T-helper 9 cell (primary cell): ENCODE data around the gene CREB3.
A peak's percentile ranks its signal among the peaks of the same experiment; 100 is the strongest.

Experiments
- DNase-seq: peaks from one replicate; pipeline ENCODE4 v3.0.0-alpha.2; 2020

CREB3 gene

DNA sequence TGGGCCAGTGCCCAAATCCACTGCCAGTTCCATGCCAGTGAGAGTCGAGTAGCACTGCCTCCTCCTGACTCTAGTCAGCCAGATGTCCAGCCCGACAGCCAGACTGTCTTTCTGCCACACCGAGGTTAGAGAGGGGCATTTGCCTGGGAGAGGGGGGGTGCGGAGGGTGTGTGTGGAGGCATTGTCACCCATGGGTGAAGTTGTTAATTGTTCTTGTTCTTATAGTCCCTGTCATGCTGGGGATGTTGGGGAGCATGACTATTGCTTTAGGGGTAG, 17.7 kb downstream of the CREB3 start:
- DNase-seq = no peak

DNA sequence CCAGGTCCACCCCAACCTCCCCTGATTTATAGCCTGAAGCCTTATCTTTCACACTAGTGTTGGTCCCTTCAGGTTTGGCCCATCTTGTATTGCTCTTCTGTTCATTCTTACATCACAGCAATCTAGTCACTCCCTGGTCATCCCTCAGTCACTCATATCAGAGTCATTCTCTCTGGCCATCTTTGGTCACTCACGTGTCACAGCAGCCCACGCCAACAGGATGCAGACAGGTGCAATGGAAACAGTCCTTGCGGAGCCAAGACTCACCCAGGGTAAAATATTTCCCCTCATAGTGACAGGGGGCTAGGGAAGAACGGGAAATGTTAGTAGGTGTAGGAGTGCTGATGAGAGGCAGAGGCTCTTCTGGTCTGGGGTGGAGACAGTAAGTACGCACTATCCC, 21.0 kb downstream of the CREB3 start:
- no peak for DNase-seq

GRCh38 chr9:35754264-35754663, 21.8 kb downstream of the CREB3 start, which contains the start of gene MSMP:
Gene MSMP (minus strand): TSS chr9:35754276. CDS start chr9:35754129, 147 bp downstream.
- no peak for DNase-seq

- no peak for DNase-seq
These were observed 22.6 kb downstream of the CREB3 start for GRCh38 chr9:35755071-35755470.

DNA sequence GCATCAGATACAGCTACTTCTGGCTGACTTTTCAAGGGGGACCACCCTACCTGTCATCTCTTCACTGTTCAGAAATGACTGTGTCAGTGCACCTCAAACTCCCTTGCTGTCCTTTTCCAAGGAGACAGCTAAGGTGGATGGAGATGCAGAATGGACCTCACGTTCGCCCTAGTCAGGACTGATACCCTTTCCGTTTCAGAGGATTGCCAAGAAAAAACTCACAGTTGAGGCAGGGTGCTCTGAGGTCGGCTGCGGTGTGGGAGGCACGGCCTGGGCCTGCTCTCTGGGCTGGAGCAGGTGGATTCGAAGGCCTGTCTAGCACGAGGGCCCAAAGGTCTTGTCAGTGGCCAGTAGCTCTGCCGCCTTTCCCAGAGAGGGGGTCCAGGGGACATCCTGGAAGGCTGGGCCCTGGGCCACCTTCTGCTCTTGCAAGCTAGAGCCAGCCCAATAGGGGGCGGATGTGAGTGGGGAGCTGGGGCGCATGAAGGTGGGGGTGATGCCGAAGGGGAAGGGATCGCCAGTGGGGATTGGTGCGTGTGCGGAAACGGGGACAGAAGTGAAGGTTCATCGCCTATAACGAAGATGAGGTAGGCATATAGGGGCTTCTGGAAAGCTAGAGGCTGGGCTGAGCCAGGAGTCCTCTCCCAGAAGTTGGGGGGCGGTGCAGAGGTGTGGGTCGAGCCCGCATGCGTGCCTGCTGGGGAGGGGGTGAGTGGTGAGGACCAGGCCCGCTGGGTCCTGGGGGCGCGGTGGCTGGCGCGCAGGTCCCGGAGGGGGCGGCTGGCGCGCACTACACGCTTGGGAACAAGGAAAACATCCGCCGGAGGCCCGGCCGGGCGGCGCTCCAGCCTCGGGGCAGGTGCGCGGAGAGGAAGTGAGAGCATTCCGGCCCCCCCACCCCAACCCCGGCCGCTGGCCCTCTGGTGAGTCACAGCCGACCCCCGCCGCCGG, 24.1 kb downstream of the CREB3 start:
- DNase-seq = peak; percentile 69

DNA sequence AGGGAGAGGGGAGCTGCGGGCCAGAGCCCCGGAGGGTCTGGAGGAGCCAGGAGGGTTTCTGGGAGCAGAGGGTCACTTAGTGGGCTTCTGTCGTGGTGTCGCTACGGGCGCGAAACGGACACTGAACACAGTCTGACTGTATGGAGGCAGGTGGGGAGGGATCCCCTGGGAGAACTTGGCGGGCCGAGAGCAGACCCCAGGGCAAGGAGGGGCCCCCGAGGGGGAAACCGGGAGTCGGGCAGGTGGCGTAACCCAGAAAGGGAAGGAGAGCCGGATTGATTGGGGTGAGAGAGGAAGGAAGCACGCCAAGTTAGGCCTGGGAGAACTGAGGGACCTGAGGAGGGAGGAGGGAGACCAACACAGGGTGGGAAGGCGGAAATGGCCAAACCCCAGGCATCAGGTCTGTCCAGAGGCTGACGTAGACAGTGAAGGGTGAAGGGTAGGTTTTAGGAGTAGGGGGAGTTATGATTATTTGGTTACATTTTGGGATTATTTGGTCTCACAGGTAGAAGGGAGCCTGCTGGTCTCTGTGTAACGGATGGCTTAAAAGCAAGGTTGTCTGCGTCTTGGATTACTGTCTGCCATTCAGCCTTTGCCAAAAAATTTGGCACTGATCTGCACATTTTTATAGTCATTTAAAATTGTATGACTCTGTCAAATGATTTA, 24.9 kb downstream of the CREB3 start:
- DNase-seq = no peak

GRCh38 chr9:35757892-35758275, 25.4 kb downstream of the CREB3 start:
- DNase-seq = no peak

GRCh38 chr9:35758475-35759050, 26.1 kb downstream of the CREB3 start:
- no peak for DNase-seq

GRCh38 chr9:35759795-35760194, 27.3 kb downstream of the CREB3 start:
- no peak for DNase-seq

- DNase-seq = no peak
These were observed 28.2 kb downstream of the CREB3 start for GRCh38 chr9:35760651-35761050.

- no peak for DNase-seq
These were observed 30.7 kb downstream of the CREB3 start for GRCh38 chr9:35763181-35763580.

GRCh38 chr9:35763803-35764202, 31.3 kb downstream of the CREB3 start:
- DNase-seq = no peak

DNA sequence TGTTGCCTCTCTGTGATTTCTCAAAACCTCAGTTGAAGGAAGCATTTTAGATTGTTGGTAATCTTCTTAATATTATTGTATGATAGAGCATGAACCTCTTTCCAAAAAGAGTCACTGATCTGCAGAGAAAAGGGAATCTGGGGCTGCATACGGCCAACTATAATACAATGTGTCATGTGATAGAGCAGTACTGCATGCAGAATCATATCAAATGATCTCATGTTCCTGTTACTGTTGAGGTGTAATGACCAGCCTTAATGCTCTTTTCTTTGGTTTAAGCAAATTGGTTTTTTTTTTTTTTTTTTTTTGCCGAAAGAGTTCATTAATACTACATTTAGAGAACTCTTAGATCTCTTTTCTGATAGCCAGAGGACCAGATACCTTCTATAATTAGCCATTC, 34.5 kb downstream of the CREB3 start:
- DNase-seq = no peak

GRCh38 chr9:35767458-35767857, 35.0 kb downstream of the CREB3 start:
- DNase-seq = no peak

GRCh38 chr9:35769763-35770162, 37.3 kb downstream of the CREB3 start:
- no peak for DNase-seq

DNA sequence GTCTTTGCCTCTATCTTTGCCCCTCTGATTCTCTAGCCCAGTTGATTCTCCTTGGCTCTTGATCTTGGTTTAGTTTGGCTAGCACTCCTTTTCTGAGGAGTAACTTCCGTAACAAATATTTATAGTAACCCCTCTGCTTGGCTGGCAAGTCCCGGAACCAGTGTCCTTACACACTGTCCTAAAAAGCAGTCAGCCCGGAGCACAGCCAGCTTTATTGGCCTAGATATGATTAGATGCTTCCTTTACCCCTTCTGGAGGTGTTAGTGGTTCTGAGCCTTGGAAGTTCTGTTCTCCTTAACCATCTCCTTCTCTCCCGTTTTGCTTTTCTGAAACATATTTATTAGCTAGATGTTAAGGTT, 38.6 kb downstream of the CREB3 start:
- no peak for DNase-seq

DNA sequence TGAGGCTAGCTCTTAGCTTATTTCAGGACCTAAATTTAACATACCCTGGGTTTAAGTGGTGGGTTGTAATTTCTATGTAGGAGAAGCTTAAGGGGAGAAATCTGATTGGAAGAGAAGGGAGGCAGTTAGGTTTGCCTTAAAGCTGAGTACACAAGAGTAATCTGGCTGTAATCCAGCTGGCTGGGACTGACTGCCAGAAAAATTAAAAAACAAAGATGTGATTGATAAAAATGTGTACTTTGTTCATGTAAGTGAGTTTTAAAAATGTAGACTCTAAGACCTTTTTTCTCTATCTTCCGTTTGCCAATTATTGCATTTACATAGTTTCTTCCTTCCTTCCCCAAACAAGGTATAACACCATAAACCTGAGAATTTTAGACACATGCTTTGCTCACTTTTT, 39.1 kb downstream of the CREB3 start:
- no peak for DNase-seq

GRCh38 chr9:35771943-35772342, 39.5 kb downstream of the CREB3 start:
- no peak for DNase-seq

GRCh38 chr9:35774907-35775635, 42.6 kb downstream of the CREB3 start:
- no peak for DNase-seq

DNA sequence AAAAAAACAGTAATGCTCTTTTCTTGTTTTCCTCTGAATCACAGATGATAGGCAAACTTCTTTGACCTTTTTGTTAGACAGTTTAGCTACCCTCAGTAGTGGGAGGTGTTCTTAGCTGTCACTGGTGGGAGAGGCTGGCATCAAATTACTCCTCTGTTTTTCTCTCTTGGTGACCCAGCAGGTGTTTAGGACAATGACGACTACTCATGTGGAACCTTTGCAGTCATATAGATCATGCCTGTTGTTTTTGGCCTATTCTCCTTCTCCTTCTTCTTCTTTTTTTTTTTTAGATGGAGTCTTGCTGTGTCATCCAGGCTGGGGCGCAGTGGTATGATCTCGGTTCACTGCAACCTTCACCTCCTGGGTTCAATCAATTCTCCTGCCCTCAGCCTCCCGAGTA, 43.6 kb downstream of the CREB3 start:
- no peak for DNase-seq

DNA sequence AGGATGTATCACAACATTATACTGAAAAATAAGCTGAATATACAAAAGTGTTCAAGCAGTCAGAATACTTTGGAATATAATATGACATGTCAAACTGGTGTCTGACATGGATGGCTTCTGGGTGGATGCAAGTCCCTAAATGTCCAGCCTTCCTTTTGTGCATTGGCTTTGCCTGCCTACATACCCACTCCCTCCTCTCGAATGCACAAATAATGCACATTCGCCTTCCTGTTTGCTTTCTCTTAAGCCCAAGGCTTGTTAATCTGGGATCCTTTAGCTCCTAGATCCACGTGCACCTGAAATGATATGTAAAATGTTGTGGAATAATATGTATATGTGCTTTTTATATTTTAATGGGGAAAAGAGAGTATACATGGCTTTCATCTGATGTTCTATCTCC, 46.0 kb downstream of the CREB3 start:
- DNase-seq = no peak

GRCh38 chr9:35781066-35781465, 48.6 kb downstream of the CREB3 start:
- DNase-seq = no peak

- no peak for DNase-seq
These were observed 51.0 kb downstream of the CREB3 start for GRCh38 chr9:35783418-35783817.
